ENCODE results near the gene SLC24A3.

Gene SLC24A3

DNA sequence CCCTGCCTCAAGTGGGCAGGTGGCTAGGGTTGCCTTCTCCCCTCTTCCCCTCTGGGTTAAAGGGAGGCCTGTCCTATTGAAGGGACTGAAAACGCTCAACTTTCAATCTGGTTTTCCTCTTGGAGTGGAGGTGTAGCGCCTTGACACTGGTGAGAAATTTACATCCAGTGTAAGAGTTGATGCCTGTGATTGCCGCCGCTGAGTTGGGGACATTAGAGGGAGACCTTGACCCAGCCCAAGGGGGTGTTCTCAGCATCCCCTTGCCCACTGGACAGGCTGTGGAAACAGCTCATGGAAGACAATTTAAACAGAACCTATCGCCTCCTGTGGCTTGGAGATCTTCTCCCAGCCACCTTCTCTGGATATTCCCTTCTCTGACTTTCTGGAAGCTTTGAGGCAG, 61.6 kb downstream of the SLC24A3 start:
- no peak for DNase-seq

DNA sequence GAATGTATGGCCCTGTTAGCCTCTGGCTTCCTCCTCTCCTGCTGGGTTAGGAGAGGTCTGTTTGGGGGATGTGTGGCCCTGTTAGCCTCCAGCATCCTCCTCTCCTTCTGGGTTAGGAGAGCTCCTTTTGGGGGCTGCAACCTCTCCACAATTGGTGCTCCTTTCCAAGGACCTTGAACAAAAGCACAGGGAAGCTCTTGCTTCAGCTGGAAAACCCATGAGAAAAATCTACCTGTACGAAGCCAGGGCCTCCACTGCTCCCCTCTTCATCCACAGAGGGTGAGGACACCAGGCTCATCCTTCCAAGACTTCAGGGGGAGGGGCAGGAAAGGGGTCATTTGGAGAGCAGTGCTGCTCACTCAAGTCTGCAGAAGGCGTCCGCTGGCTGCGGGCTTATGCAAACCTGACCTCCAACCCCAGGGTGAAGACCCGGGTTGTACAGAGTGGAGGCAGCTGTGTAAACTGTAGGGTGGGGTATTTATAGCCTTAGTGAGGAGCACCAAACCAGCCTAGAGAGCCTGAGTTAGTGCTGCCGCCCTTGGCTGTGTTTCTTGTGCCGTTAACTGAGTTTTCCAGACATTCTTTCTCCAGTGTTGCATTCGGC, 62.1 kb downstream of the SLC24A3 start:
- no peak for DNase-seq

DNA sequence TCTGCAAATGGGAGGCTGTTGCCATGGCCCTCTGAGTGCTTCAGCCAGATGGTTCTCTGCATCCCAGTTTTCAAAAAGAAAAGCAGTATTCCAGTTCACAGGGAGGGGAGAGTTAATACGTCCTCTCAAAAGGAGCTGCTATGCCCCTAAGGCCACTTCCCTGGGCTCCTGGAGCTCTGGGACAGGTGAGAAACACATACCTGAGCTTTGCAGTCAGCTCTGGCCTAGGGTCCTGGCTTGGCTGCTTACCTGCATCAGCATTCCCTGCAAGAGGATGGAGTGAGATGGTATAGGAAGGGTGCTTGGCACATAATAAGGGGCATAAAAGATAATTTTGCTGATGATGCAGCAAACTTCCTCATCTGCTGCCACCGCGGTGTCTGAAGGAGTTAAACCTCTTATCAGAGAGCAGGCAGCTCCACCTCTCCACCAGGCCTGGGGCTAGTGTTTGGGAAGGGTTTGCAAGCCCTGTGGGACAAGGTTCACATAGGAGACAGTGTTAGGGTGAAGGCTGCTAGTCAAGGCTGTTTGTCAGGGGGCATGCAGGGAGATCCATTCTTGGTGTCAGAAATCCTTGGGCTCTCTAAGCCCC, 62.7 kb downstream of the SLC24A3 start:
- no peak for DNase-seq

DNA sequence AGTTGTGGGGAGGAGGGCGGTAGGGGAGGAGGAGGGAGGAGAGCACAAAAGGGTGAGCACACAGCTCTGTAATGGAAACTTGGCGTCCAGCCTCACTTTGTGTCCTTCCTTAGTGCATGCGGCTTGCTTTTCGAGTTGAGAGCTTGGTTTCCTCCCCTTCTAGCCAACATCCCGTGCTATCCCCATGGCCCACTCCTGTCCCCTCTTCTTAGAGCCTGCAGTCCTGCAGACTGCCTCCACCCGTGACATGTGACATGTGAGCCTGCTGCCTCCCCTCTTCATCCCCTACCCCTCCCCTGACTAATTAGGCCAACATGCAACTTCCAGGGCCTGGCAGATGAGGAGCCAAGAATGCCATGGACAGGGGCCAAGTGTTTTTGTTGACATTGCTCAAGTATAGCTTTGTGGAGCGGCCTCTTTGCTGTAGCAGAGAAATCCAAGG, 63.2 kb downstream of the SLC24A3 start:
- DNase-seq, result no peak

DNA sequence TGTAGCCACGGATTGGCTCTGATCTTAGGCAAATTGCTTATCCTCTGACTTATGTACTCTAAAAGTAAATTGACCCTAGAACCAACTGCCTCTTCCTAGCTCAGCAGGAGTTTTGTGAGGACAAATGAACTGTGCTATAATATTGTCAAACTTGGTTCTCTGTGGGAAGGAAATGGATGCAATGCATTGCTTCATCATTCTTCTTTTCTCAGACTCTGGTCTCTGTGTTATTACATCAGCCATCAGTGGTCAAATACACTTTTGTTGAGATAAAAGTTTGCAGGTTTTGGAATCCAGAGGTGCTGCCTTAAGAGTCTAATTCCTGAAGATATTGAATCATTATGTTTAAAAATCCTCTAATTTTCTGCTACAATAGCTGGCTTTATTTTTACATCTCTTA, 64.9 kb downstream of the SLC24A3 start:
- DNase-seq, result no peak

DNA sequence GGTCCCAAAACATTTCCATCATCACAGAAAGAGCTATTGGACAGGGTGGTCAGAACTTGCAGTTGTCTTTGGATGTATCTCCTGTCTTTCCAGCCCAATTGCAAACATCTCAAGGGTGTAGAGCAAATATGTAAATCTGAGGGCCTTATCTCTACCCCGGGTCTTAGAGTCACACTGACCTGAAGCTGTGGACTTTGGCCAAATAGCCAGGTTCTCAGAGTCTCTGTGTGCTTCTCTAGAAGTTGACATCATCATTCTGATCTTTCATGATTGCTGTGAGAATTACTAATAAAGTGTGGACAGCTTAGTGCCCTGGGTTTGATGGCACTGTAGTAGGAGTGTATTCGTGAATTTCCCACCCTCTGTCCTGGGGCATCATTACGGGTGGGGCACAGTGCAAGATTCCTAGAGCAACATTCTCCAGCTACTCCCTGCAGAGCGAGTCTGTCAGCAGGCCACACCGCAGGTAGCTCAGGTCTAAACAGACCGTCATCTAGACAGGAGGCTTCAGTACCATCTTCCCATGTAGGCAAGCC, 71.1 kb downstream of the SLC24A3 start:
- DNase-seq, result no peak

DNA sequence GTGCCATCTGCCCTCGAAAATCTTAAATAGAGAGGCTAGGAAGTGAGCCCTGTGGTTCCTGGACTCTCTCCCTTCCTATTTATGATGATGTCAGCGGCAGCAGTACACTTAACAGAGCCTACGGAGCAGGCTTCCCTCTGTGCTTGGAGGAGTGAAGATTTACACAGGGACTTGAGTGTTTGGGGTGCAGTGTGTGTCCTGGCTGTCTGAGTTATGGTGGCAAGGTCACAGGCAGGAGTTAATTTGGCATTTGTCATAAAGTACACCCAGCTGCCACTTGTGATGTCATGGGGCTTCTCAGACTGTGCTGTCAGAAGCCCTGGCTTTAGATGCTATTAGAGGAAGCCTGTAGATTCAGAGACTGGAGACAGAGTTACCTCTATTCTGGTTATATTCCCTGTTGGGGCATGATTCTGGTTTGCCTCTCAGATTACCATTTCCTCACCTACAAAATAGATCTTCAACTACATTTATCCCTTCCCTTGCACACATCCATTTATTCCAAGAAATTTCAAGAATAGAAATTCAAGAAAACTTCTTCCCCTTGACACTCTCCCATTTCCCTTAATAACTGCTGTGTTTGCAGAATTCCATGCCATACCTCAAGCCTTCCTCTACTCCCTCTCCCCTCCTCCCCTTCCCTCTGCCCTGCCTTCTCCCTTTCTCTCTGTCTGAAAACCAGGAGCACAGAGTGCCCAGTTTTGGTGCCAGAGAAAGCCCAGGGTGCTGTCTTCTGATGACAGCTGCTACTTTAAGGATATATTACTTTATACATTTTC, 72.1 kb downstream of the SLC24A3 start:
- no peak for DNase-seq

DNA sequence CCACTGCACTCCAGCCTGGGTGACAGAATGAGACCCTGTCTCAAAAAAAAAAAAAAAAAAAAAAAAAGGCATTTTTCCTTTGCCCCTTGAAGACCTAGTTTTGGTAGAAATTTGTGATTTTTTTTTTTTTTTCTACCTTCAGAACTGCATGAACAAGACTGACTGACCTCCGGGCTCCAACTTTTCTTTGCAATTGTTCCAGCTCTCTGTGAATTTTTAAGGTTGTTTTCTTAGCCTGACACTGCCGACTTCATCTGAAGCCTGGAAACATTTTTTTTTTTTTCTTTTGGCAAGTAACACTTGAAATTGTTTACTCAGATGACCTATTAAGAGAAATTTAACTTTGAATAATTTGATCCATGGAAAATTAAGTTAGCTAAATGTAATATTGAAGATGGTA, 73.0 kb downstream of the SLC24A3 start:
- no peak for DNase-seq

DNA sequence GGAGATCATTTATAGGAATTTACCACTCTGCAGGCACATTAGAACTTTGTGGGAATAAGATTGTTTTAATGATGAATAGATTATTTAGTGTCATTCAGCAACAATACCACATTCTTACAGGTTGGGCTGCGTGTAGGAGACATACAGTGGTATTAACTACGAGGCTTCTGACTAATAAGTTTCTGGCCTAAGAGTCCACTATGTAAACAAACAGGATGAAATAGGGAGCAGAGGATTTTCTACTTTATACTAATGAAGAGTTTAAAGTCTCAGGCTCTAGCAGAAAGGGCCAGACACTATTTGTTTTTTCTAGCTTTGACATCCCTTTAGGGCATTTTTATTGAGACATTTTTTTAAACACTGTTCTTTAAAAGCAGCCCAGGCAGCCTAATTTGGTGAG, 75.6 kb downstream of the SLC24A3 start:
- no peak for DNase-seq

DNA sequence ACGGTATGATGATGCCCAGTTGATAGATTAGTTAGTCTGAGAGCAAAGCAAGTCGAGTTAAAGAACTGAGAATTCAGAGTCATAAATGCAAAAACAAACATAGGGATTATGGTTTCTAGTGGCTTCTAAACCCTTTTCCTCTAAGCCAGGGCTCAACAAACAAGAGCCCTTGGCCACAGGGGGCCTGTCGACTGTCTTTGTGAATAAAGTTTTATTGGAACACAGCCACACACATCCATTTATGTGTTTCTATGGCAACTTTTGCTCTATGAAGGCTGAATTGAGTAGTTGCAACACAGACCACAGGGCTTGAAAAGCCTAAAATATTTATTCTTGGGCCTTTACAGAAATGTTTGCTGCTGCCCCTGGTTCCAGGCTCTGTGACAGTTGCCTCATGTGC, 76.2 kb downstream of the SLC24A3 start:
- DNase-seq, result no peak

DNA sequence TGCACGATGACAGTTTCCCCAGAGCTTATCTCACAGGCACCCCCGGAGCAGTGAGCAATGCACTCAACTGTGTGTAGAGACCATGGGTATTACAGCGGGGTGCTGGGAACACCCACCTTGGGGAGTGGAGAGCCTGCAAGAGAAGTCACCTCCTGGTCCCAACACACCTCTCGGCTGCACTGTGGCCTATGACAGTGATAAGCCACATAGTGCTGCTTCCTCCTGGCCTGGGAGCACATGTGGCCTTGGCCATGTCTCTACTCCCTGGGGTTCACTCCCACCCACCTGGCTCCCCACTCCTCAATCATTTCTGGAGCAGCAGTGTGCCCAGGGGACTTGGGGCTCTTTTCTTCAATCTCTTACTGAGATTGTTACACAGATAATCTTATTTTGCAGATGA, 77.0 kb downstream of the SLC24A3 start:
- no peak for DNase-seq

DNA sequence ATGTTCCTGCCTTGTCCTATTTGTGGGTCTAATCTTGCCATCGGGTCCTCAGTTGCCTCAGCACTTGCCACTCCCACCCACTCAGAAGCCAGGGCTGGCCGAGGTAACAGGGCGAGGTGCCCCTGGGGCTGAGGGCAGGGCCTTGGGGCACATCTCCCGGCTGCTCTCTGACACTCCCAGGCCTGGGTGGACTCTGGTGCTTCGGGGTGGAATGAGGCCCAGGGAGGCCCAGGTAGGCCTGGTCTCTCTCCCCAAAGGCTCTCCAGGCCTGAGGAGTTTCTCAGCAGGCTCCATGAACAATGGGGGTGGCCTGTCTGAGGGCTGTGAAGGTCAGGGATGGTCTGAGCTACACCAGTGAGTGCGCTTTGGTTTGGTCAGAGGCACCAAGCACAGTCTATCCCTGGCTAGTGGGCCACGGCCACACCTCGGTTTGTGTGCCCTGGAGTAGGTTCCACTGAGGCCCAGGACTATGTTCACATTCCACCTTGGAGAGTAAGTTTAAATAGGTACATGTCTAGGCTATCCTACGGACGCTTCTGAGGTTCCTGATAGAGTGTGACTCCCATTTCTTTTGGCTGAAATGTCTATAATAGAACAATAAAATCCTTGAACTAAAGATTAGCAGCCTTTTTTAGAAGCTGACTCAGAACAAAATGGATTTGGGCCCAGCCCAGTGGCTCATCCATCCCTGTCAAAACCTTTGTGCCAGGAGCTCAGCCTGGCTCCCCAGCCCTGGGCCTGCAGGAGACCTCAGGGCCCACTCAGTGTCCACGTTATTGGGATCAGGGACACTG, 78.8 kb downstream of the SLC24A3 start:
- no peak for DNase-seq

DNA sequence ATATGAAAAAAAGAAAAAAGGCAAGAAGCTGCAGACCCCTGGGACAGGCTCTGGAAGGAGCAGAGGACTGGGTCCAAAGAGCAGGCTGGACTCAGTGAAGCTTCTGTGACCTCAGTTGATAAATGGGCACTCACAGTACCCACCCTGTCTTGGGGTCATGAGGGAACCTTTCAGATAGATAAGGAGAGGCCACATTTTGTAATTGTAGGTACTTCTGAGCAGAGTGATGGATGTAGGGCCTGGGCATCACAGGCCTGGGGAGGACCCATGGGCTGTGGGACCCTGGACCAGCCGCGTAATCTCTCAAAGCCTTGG, 79.3 kb downstream of the SLC24A3 start:
- DNase-seq, result no peak

DNA sequence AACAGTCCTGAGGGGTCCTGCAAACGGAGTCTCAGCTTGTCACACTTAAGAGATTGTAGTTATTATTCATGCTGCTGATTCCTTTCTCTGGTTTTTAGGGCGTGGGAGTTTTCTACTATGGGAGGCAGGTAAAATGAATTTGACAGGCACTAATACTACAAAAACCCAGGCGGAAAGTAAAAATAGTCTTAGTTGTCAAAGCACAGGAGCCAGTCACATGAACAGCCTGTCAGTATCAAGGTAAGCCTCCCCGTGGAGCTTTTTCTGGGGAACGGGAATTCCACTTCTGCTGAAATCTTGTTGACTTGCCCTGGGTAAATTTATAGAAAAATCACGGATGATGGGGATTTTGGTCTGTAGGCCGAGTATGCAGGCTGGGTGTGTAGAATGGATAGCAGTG, 79.8 kb downstream of the SLC24A3 start:
- no peak for DNase-seq

DNA sequence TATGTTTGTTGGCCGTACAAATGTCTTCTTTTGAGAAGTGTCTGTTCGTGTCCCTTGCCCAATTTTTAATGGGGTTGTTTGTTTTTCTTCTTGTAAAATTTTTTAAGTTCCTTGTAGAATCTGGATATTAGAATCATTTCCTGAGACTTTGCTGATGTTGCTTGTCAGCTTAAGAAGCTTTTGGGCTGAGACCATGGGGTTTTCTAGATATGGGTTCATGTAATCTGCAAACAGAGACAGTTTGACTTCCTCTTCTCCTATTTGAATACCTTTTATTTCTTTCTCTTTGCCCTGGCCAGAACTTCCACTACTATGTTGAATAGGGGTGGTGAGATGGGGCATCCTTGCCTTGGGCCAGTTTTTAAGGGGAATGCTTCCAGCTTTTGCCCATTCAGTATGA, 82.6 kb downstream of the SLC24A3 start:
- DNase-seq, result no peak

DNA sequence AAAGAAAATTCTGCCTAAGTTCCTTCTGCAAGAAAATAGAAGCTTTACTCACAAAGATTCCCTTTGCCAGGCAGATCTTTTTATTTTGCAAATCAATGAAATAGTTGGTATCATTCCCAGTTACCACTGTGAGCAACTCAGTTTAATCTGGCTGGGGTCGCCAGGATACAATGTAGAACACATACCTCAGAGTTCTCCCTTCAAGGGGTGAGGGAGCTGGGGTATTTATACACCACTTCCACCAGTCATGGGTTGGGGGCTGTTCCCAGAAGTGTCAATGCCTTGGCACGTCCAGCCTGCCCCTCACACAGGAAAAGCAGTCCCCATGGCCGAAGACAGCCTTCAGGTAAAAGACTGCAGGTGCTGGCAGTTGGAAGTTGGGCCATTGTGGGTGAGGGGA, 86.2 kb downstream of the SLC24A3 start:
- no peak for DNase-seq

DNA sequence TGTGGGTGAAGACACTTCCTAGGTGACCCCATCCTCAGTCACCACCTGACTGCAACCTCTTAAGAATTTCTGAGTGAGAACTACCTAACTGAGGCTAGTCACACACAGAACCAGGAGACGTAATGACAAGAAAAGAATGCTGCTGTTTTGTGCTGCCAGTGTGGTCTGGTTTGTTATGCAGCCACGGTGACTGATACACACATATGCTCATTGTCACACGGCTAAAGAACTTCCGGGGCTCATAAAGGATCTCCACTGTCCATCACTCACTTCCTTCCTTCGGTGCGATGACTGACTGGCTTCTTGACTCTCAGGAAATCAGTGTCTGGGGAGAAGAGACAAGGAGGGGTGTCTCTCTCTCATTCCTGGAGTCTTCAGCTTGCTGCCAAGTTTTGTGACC, 88.0 kb downstream of the SLC24A3 start:
- no peak for DNase-seq

DNA sequence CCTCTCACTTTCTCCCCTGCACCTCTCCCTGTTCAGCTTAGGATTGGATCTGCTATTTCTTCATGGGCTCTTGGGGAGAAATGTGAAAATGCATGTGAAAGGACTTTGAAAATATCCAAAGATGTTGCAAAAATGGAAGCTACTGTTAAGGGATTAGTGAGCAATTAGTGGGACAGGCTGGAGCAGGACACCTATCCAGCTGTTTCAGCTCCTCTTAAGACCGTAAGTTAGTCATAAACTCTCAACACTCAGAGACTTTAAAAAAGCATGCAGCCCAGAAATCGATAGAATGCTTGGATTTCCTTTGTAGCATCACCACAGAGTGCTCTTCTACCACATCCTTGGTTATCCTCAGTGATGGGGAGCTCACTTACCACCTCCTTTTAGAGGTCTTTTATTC, 88.7 kb downstream of the SLC24A3 start:
- no peak for DNase-seq

DNA sequence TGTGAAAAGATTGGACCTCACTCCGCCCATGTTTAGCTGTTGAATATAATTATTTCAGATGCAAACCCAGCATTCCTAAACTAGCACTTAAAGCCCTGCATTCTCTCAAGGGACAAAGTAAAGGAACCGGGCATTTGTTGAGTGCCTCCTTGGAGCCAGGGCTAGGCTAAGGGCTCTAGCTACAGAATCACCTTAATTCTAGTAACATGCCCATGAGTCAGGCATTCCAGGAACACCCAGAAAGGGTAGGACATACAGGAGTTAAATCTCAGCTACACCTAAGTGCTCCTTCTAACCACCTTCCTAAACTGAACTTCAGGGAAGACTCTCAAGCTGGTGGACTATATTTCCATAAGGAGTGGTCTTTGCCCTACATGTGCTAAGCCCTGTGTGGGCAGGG, 89.4 kb downstream of the SLC24A3 start:
- DNase-seq, result no peak

DNA sequence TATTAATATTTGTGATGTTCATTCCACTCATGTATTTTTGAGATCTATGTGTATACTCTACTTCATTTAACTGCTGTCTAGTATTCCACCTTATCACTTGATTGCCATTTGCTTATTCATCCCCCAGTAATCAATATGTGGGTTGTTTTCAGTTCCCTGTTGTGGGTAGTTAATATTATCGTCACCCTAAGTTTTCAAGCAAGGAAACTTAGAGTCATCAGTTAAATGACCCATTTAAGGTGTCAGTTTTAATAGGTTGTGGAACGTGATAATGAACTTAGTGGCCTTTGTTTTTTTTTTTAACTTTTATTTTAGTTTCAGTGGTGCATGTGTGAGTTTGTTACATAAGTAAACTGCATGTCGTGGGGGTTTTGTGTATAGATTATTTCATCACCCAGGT, 90.3 kb downstream of the SLC24A3 start:
- no peak for DNase-seq

DNA sequence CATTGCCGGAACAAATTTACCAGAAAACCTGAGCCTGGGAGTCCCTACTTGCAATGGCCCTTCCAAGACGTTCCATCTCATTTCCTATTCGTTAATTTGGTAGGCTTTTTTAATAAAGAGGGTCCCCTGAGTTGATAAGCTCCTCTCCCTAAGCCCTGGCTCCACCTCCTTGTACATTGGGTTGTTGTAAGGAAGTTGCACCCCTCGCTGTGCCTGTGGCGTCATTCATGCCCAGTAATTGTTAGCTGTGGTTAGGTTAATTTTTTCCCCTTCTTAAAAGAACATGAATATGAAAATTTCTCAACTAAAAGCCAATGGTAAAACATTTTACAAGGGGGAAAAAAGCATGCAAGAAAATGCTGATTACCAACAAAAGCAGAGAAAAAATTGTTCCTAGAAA, 91.9 kb downstream of the SLC24A3 start:
- no peak for DNase-seq

DNA sequence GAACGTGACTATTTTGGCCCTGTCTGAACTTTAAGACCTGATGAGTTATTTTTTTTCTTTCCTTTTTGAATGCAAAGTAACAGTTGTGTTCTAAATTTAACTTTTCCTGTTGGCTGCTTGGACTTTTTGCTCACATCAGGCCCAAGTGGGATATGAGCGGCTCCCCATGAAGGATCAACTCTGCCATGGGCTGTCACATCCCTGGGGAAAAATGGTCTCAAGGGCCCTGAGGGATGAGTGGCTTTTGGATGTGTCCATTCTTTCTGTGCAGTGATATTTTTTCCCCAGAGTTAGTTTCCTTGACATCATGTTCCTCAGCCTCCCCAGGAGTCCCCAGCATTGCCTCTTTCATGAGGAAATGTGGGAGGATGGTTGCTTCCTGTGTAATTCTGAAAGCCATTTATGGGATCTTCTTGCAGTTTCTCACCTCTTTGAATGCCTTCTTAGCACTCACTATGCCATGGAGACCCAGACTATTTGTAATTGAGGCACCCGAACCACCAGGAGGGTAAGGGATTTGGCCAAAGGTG, 92.5 kb downstream of the SLC24A3 start:
- no peak for DNase-seq

DNA sequence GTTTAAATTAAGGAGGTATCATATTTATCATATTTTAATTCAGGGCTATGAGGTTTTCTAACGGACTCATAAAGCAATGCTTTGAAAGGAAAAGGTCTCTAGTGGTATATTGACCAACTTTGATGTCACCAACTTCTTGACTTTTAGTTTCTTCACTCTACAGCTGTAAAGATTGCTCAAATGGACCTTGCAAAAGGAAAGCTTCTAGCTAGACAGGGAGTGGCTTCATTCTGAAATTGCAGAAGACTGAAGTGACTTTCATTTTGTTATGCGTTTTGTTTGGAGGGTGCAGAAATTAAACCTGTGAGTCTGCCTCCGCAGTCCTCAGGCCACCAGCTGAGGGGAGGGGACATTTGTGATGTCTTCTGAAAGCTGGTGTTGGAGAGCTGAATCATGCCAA, 95.7 kb downstream of the SLC24A3 start:
- no peak for DNase-seq

Measured in activated naive CD4-positive, alpha-beta T cell treated with Interleukin-2 at 50 U/mL for 16 hours (primary cell).